ENCODE results near the gene TBCK. TPM values are rescaled to one million over a fixed set of nuclear protein-coding genes. Genes with fewer than 3 reads are reported as not detected.

The TBCK gene
- total and polyA plus RNA-seq, 2 donors (not counting 3 experiments of a cell fraction or from before 2014, with no cell fraction given) = 18.2 to 38.6 TPM

GRCh38 chr4:106036334-106036733, 279.7 kb downstream of the TBCK start:
- intact Hi-C loops (cut with micrococcal nuclease) (no loop called here), dilution Hi-C loops (cut with MboI; ENCODE audit: extremely low pct_ligation_motif_present, low sequenced_read_pairs) (no loop called here)
- BruUV-seq (replicated peaks) = no TSS peak

More at GRCh38 chr4:106036334-106036733, 279.7 kb downstream of the TBCK start:
- Histone ChIP-seq H3K79me2 (ENCODE audit: control insufficient read depth, insufficient read depth, low read length) (no peaks in the 10 kb centered on the region), H4K20me1 (replicated peaks; ENCODE audit: control insufficient read depth, extremely low read depth, insufficient read depth, low read length) (no peaks in the 10 kb centered on the region), H3K27me3 (ENCODE audit: control insufficient read depth in 2 of 2, insufficient read depth in 2 of 2, low read length in 2 of 2) (no peaks in the 10 kb centered on the region), H3K9ac (replicated peaks; ENCODE audit: extremely low read depth, insufficient read depth, low read length) (no peak overlapping the region), H3K27ac (ENCODE audit: insufficient read depth, low read depth, low read length) (no peak overlapping the region), H3K4me3 (replicated peaks in 1 of 3; ENCODE audit: insufficient read depth in 1 of 3, low read depth in 1 of 3, low read length in 3 of 3) (no peak overlapping the region), H3K9me1 (replicated peaks; ENCODE audit: control insufficient read depth, extremely low read depth, insufficient read depth, low read length) (no peaks in the 10 kb centered on the region), H3K9me3 (replicated peaks; ENCODE audit: control insufficient read depth, insufficient read depth, low read length) (no peaks in the 10 kb centered on the region), H3K36me3 (ENCODE audit: control insufficient read depth in 2 of 2, extremely low read depth in 1 of 2, insufficient read depth in 2 of 2, low read length in 2 of 2) (no peaks in the 10 kb centered on the region), H2AFZ (ENCODE audit: low read depth, low read length) (no peak overlapping the region), H3K4me2 (ENCODE audit: insufficient read depth, low read length) (no peak overlapping the region), H3K4me1 (ENCODE audit: control insufficient read depth, extremely low read depth, insufficient read depth, low read length) (no peaks in the 10 kb centered on the region)
- ChIA-PET POLR2A (no interaction called here), CTCF (no interaction called here)
- no peak for TF ChIP-seq EZH2 (IDR thresholded peaks at IDR 0.05; ENCODE audit: borderline replicate concordance, low read depth, low read length, severe bottlenecking)
- TF ChIP-seq GATA2 (IDR thresholded peaks at IDR 0.05; ENCODE audit: insufficient read depth, insufficient read length, low read depth, low read length) = no peak
- no peak for TF ChIP-seq CTCF (IDR thresholded peaks at IDR 0.05; ENCODE audit: extremely low read depth in 1 of 2, insufficient read depth in 1 of 2, low read depth in 1 of 2, low read length in 2 of 2)
- no peak for TF ChIP-seq POLR2A (IDR thresholded peaks at IDR 0.05; ENCODE audit: low read depth, low read length)
- TF ChIP-seq JUN (IDR thresholded peaks at IDR 0.05; ENCODE audit: borderline replicate concordance, insufficient read depth, insufficient read length, low read depth) = no peak
- TF ChIP-seq POLR2AphosphoS5 (IDR thresholded peaks at IDR 0.05; ENCODE audit: insufficient read depth, low read depth, low read length) = no peak
- no peak for TF ChIP-seq FOS (IDR thresholded peaks at IDR 0.05; ENCODE audit: borderline replicate concordance, insufficient read depth, low read length)
- TF ChIP-seq MYC (IDR thresholded peaks at IDR 0.05; ENCODE audit: low read depth, low read length) = no peak
- no peak for TF ChIP-seq MAX (IDR thresholded peaks at IDR 0.05; ENCODE audit: insufficient read depth, insufficient read length)
- no peak for DNase-seq (ENCODE audit: low read depth, low spot score)
- no peak for FAIRE-seq
